ENCODE results near the gene KRTAP10-6. TPM values are rescaled to one million over a fixed set of nuclear protein-coding genes. Genes with fewer than 3 reads are reported as not detected.

Gene KRTAP10-6
- total RNA-seq, 5 donors from 2014 or later (not counting 1 experiment from before 2014, with no cell fraction given) = not detected

GRCh38 chr21:44544566-44544965 is 47.7 kb downstream of the KRTAP10-6 start:
- peaks cover 28 to 31% (median 29%) of the 10 kb centered on the region in 3 donors for H3K4me1 Mint-ChIP-seq
- Histone ChIP-seq H3K4me1 (ENCODE audit: control insufficient read depth in 1 of 2, extremely low read depth in 1 of 2, insufficient read depth in 2 of 2, low read length in 2 of 2) (peaks cover 2 to 15% of the 10 kb centered on the region in 2 experiments), H3K27ac (ENCODE audit: low read length) (no peak overlapping the region), H3K4me3 (ENCODE audit: control insufficient read depth in 1 of 2, extremely low read depth in 1 of 2, low read length in 1 of 2) (no peak overlapping the region), H3K27me3 (replicated peaks in 1 of 2; ENCODE audit: control insufficient read depth in 2 of 2, extremely low read depth in 1 of 2, insufficient read depth in 2 of 2, low read length in 1 of 2) (peaks cover 0 to 6% of the 10 kb centered on the region in 2 experiments), H3K36me3 (ENCODE audit: control insufficient read depth in 2 of 2, extremely low read depth in 1 of 2, insufficient read depth in 1 of 2, low read length in 1 of 2) (no peaks in the 10 kb centered on the region), H3K9me3 (peaks cover 2% of the 10 kb centered on the region)
- WGBS (ENCODE audit: insufficient coverage) = 95% methylated on average over 2 of the region's 3 CpGs
- H3K27me3 Mint-ChIP-seq = no peaks in the 10 kb centered on the region
- no peak overlapping the region for H3K4me3 Mint-ChIP-seq
- H3K27ac Mint-ChIP-seq = no peak overlapping the region
- POLR2A ChIA-PET = no interaction called here
- ATAC-seq (replicated peaks in 1 of 4) = no peak
- no peak for DNase-seq
- H3K36me3 Mint-ChIP-seq = peaks cover 17% of the 10 kb centered on the region
- H3K9me3 Mint-ChIP-seq = peaks cover 13 to 20% (median 16%) of the 10 kb centered on the region in 3 donors
- CTCF ChIA-PET = no interaction called here

GRCh38 chr21:44542716-44543115 is 49.6 kb downstream of the KRTAP10-6 start:
- H3K27ac Mint-ChIP-seq = no peak overlapping the region
- no CpG with 5 or more reads among the region's 1 CpG for WGBS (ENCODE audit: insufficient coverage)
- Histone ChIP-seq H3K36me3 (ENCODE audit: control insufficient read depth in 2 of 2, extremely low read depth in 1 of 2, insufficient read depth in 1 of 2, low read length in 1 of 2) (no peaks in the 10 kb centered on the region), H3K27ac (ENCODE audit: low read length) (no peak overlapping the region), H3K27me3 (replicated peaks in 1 of 2; ENCODE audit: control insufficient read depth in 2 of 2, extremely low read depth in 1 of 2, insufficient read depth in 2 of 2, low read length in 1 of 2) (peaks cover 0 to 13% of the 10 kb centered on the region in 2 experiments), H3K9me3 (peaks cover 2% of the 10 kb centered on the region), H3K4me3 (ENCODE audit: control insufficient read depth in 1 of 2, extremely low read depth in 1 of 2, low read length in 1 of 2) (no peak overlapping the region), H3K4me1 (ENCODE audit: control insufficient read depth in 1 of 2, extremely low read depth in 1 of 2, insufficient read depth in 2 of 2, low read length in 2 of 2) (peaks cover 2 to 6% of the 10 kb centered on the region in 2 experiments)
- H3K9me3 Mint-ChIP-seq = peaks cover 12 to 19% (median 16%) of the 10 kb centered on the region in 3 donors
- no peak for ATAC-seq (replicated peaks in 1 of 4)
- H3K27me3 Mint-ChIP-seq = no peaks in the 10 kb centered on the region
- ChIA-PET CTCF (interaction anchor here in 1 of 2 donors (0.7 kb wide), 2 partner anchors 76 to 1069 kb away, joined by 3 to 5 read pairs; no protein-coding TSS in a partner anchor), POLR2A (no interaction called here)
- H3K4me1 Mint-ChIP-seq = peaks cover 12% of the 10 kb centered on the region in 3 donors
- H3K4me3 Mint-ChIP-seq = no peak overlapping the region
- DNase-seq = no peak
- H3K36me3 Mint-ChIP-seq = peaks cover 17% of the 10 kb centered on the region

Other genes with a start within 250 kb of the KRTAP10-6 start
- gene TRPM2, start 238.9 kb downstream of the KRTAP10-6 start, total RNA-seq = 1 to 10 TPM; 1.2 to 8.6 (median 3.6) TPM
- 1 to 10 TPM in 2 of 5 donors, under 1 TPM in 3; 0.76 to 2.2 (median 0.98) TPM for gene LRRC3, start 137.0 kb downstream of the KRTAP10-6 start, total RNA-seq
- gene KRTAP10-1, start 52.3 kb downstream of the KRTAP10-6 start, total RNA-seq = not detected
- gene KRTAP10-2, start 41.0 kb downstream of the KRTAP10-6 start, total RNA-seq = not detected
- not detected for gene KRTAP10-3, start 33.7 kb downstream of the KRTAP10-6 start, total RNA-seq
- gene KRTAP10-4, start 18.8 kb downstream of the KRTAP10-6 start, total RNA-seq = not detected
- gene KRTAP10-5, start 11.9 kb downstream of the KRTAP10-6 start, total RNA-seq = not detected
- gene KRTAP10-7, start 8.1 kb upstream of the KRTAP10-6 start, total RNA-seq = not detected
- gene KRTAP10-8, start 19.6 kb upstream of the KRTAP10-6 start, total RNA-seq = not detected
- gene KRTAP10-9, start 34.6 kb upstream of the KRTAP10-6 start, total RNA-seq = not detected
- not detected for gene KRTAP10-10, start 44.9 kb upstream of the KRTAP10-6 start, total RNA-seq
- not detected for gene KRTAP10-11, start 53.9 kb upstream of the KRTAP10-6 start, total RNA-seq
- not detected for gene KRTAP12-4, start 62.2 kb upstream of the KRTAP10-6 start, total RNA-seq
- gene KRTAP12-3, start 65.4 kb upstream of the KRTAP10-6 start, total RNA-seq = not detected
- not detected for gene KRTAP12-2, start 74.4 kb upstream of the KRTAP10-6 start, total RNA-seq
- gene KRTAP12-1, start 89.7 kb upstream of the KRTAP10-6 start, total RNA-seq = not detected
- not detected for gene KRTAP10-12, start 104.7 kb upstream of the KRTAP10-6 start, total RNA-seq
- not detected for gene TSPEAR, start 119.1 kb upstream of the KRTAP10-6 start, total RNA-seq
- gene UBE2G2, start 209.3 kb upstream of the KRTAP10-6 start, total RNA-seq = 100 to 1,000 TPM; 124 to 157 (median 134) TPM
- 10 to 100 TPM; 49.1 to 77.1 (median 53.7) TPM for gene SUMO3, start 225.6 kb upstream of the KRTAP10-6 start, total RNA-seq